ENCODE data around the gene CEP112.
"Not testable (repeated sequence)": the region's sequence is repeated elsewhere in the genome, so short reads cannot be mapped to it uniquely, and the experiment has no call there.

Gene CEP112

GRCh38 chr17:66149562-66149961 is 42.4 kb downstream of the CEP112 start:
- DNase-seq = no peak

- no peak for DNase-seq
Measured at GRCh38 chr17:66146394-66146793, 45.5 kb downstream of the CEP112 start.

- no peak for DNase-seq
Measured at GRCh38 chr17:66143657-66144282, 48.2 kb downstream of the CEP112 start.

- no peak for DNase-seq
Measured at GRCh38 chr17:66142428-66142827, 49.5 kb downstream of the CEP112 start.

GRCh38 chr17:66138120-66138519 is 53.8 kb downstream of the CEP112 start:
- no peak for DNase-seq

GRCh38 chr17:66135896-66136295 is 56.0 kb downstream of the CEP112 start:
- no peak for DNase-seq

GRCh38 chr17:66135219-66135618 is 56.7 kb downstream of the CEP112 start:
- DNase-seq = no peak

GRCh38 chr17:66129759-66130158 is 62.2 kb downstream of the CEP112 start:
- DNase-seq = no peak

- no peak for DNase-seq
Measured at GRCh38 chr17:66126231-66126630, 65.7 kb downstream of the CEP112 start.

- no peak for DNase-seq
Measured at GRCh38 chr17:66123163-66123562, 68.8 kb downstream of the CEP112 start.

- no peak for DNase-seq
Measured at GRCh38 chr17:66115246-66115645, 76.7 kb downstream of the CEP112 start.

- no peak for DNase-seq
Measured at GRCh38 chr17:66114609-66115008, 77.3 kb downstream of the CEP112 start.

GRCh38 chr17:66107731-66108130 is 84.2 kb downstream of the CEP112 start:
- no peak for DNase-seq

GRCh38 chr17:66098040-66098439 is 93.9 kb downstream of the CEP112 start:
- DNase-seq = no peak

GRCh38 chr17:66094727-66095126 is 97.2 kb downstream of the CEP112 start:
- no peak for DNase-seq

- no peak for DNase-seq
Measured at GRCh38 chr17:66091445-66092080, 100.4 kb downstream of the CEP112 start.

GRCh38 chr17:66089764-66090163 is 102.2 kb downstream of the CEP112 start:
- no peak for DNase-seq

- DNase-seq = no peak
Measured at GRCh38 chr17:66088173-66088572, 103.8 kb downstream of the CEP112 start.

- no peak for DNase-seq
Measured at GRCh38 chr17:66087073-66087472, 104.9 kb downstream of the CEP112 start.

GRCh38 chr17:66085221-66085620 is 106.7 kb downstream of the CEP112 start:
- no peak for DNase-seq

- not testable (repeated sequence) for DNase-seq
Measured at GRCh38 chr17:66080670-66081069, 111.3 kb downstream of the CEP112 start.

GRCh38 chr17:66076546-66077190 is 115.3 kb downstream of the CEP112 start:
- DNase-seq = no peak

GRCh38 chr17:66073384-66073783 is 118.5 kb downstream of the CEP112 start:
- DNase-seq = no peak

GRCh38 chr17:66063686-66064085 is 128.2 kb downstream of the CEP112 start:
- DNase-seq = no peak
